Measurements from ENCODE around the gene OR52I1.
A peak's percentile ranks its signal among the peaks of the same experiment; 100 is the strongest.

The OR52I1 gene

GRCh38 chr11:4607781-4608666 lies 14.2 kb downstream of the OR52I1 start, which contains the start of gene TRIM68:
Gene TRIM68, minus strand, starts transcription at chr11:4608231. Its CDS starts 2,727 bp downstream, at chr11:4605504.
- H3K4me3 ChIP-seq: peak within 1 kb of the TSS; percentile 58 to 81 (median 71)
- peak within 1 kb of the TSS in 20 of 21 experiments; percentile 77 to 94 (median 89) for H3K27ac ChIP-seq

DNA sequence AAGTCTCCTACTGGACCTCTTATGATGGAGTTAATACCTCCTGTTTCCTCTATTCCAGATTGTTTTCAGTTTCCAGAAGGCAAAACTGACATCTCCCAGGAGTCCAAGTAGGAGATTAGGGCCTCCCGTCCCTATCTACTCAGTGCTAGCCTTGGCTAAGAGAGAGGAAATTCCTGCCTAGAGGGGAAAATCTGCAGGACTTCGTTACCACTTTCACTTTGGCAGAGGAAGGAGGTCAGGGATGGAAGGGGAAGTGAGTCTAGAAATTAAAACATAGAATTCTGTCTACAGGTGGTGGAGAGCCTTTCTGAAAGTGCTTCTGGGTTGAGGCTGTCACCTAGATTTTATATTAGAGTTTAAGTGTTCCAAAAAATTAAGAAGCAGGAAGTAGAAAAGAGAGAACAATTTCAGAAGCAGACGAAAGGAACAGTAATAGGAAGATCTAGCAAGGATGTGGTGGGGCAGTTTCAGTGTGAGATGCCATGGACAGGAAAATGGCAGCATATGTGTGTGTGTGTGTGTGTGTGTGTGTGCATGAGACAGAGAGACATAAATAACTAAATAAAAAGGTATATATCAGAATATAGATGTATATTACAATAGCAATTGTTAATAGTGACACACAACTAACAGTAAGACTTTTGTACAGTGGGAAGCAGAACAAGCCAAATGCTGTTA lies 16.6 kb downstream of the OR52I1 start:
- Histone ChIP-seq H3K27ac (peak overlapping the region in 5 of 21 experiments; percentile 8 to 60 (median 28)), H3K4me3 (no peak overlapping the region)

DNA sequence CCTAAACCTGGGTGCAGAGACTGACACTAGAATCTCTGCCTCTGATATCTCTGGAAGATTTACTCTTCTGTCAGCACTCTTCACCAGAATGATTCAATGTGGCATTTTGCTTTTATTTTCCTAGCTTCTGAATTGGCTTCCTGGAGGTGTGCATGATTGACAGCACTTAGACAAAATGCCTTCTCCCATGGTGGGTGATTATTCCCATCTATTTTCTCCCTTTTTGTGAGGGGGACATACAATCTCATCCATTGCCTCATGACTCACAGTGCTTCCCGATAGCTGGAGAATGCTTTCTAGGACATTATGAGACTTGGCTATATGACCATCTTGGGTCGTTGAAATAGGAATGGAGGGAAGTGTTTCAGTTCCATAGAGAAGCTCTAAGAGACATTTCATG lies 18.1 kb downstream of the OR52I1 start:
- H3K27ac ChIP-seq: no peak overlapping the region
- H3K4me3 ChIP-seq: no peak overlapping the region

DNA sequence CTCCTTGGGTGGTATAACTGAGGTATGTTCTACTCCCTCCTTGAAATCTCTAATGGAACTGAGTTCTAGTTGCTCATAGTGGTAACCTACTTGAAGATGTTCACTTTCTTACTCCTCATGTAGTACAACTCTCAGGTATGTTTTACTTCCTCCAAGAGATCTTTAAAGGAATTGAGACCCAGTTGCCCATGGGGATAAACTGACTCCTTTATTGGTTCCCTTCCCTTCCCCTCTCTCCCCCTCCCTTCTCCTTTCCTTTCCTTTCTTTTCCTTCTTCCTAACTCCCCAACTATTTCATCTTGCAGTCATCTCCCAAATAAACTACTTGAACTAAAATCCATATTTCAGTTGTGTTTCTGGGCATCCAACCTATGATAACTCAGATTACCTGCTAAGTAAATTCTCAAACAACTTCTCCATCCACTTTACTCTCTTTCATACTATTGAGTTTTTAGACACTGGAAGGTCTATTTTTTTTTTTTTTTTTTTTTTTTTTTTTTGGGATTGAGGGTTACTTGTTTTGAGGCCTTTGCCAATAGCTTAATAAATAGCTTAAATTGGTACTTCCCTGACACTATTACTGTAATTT lies 22.1 kb downstream of the OR52I1 start:
- Histone ChIP-seq H3K27ac (no peak overlapping the region), H3K4me3 (no peak overlapping the region)

GRCh38 chr11:4619514-4619913 lies 25.7 kb downstream of the OR52I1 start:
- no peak overlapping the region for H3K4me3 ChIP-seq
- H3K27ac ChIP-seq: no peak overlapping the region

- no peak overlapping the region for H3K4me3 ChIP-seq
- H3K27ac ChIP-seq: no peak overlapping the region
Observed at GRCh38 chr11:4626207-4627099, 32.6 kb downstream of the OR52I1 start.

DNA sequence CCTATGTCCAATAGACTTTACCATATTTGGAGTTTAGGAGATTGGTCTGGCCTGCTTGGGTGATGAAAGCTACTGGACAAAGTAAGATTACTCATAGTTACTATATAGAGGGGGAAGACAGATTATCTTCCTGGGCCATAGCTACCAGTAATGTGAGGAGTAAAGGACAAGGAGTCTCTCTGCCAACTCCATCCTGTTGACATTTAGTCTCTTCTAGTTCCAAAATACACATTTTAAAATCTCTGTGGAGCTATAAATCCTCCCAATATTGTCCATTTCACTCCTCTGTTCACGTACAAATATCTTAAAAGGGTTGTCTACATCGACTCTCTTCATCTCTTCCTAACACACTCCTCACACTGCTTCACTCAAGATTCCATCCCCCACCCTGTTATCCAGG lies 42.3 kb downstream of the OR52I1 start:
- Histone ChIP-seq H3K27ac (no peak overlapping the region), H3K4me3 (no peak overlapping the region)

GRCh38 chr11:4636962-4637661 lies 43.3 kb downstream of the OR52I1 start, which contains the start of gene OR51D1:
Gene OR51D1, plus strand, starts transcription at chr11:4637477. Its CDS starts 2,314 bp downstream, at chr11:4639791.
- Histone ChIP-seq H3K4me3 (no peak within 1 kb of the TSS), H3K27ac (no peak within 1 kb of the TSS)

DNA sequence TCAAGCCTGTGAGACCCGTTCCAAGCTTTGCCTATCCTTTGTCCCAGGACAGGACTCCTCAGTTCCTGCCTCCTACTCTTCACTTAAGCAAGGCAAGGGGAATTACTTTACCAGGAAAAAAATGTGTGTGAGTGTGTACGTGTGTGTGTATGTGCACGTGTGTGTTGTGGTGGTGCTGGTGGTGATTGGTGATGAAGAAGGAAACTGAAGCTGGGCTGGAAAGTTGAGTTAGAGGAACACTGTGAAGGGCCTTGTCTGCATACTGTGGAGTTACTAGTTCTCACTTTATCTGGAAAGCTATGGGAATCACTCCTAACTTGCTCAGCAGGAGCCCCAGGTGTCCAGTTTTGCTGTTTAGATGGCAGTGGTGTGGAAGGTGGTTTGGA lies 43.8 kb downstream of the OR52I1 start:
- Histone ChIP-seq H3K27ac (no peak overlapping the region), H3K4me3 (no peak overlapping the region)

GRCh38 chr11:4639931-4640330 lies 46.1 kb downstream of the OR52I1 start:
- H3K27ac ChIP-seq: no peak overlapping the region
- no peak overlapping the region for H3K4me3 ChIP-seq

- Histone ChIP-seq H3K4me3 (no peak overlapping the region), H3K27ac (no peak overlapping the region)
Observed at GRCh38 chr11:4641501-4641900, 47.7 kb downstream of the OR52I1 start.

DNA sequence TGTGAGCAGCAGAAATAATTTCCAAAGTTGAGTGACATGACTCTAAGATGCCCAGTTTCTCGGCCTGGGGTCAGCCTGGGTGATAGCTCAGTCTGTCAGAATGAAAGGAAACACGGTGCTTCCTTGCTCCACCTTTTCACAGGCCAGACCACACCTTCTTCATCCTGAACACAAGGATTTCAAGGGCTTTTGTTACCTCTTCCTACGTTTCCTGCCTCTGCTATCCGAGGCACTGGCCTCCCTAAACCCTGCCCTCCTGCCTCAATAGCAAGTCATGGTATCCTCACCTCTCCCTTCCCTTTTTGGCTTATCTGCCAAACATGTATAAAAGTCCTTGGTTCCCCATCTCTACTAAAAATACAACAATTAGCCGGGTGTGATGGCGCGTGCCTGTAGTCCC lies 48.2 kb downstream of the OR52I1 start:
- Histone ChIP-seq H3K27ac (no peak overlapping the region), H3K4me3 (no peak overlapping the region)

- no peak overlapping the region for H3K27ac ChIP-seq
Observed at GRCh38 chr11:4643076-4643475, 49.2 kb downstream of the OR52I1 start.

DNA sequence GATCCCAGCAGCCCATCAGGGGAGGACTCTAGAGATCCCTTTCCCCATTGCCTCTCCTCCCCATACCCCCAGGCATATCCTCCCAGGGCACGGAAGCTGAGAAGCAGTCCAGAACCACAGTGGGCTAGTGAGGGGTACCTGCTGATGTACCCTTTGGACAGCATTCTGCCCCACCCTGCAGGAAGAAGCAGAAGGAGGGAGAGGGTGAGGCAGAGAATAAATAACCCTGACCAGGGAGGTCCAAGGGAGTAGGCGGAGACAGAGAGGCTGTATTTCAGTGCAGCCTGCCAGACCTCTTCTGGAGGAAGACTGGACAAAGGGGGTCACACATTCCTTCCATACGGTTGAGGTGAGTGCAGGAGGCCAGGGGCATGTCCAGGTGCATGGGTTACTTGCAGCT lies 49.8 kb downstream of the OR52I1 start, which contains the start of gene OR51E1:
Gene OR51E1 (plus strand): TSS at position 301 of the 400 bp plus-strand sequence. CDS start 8,545 bp downstream, outside the sequence.
- no peak within 1 kb of the TSS for H3K4me3 ChIP-seq
- no peak within 1 kb of the TSS for H3K27ac ChIP-seq

More at GRCh38 chr11:4643076-4643475, 49.2 kb downstream of the OR52I1 start:
- H3K4me3 ChIP-seq: no peak overlapping the region

GRCh38 chr11:4644233-4644632 lies 50.4 kb downstream of the OR52I1 start:
- Histone ChIP-seq H3K4me3 (no peak overlapping the region), H3K27ac (no peak overlapping the region)
